ENCODE results near the gene TMEM212.

The TMEM212 gene

GRCh38 chr3:171842864-171843518 is at the start of gene TMEM212:
TMEM212 (plus strand) TSS chr3:171843349; CDS start chr3:171843384, 35 bp downstream.
- no peak for DNase-seq (ENCODE audit: low read depth)
- no peak for TF ChIP-seq CTCF (IDR thresholded peaks at IDR 0.05; ENCODE audit: insufficient read depth, low read depth, low read length, missing control alignments)
- no peak within 1 kb of the TSS for H3K4me3 ChIP-seq (ENCODE audit: low read length)

GRCh38 chr3:171796625-171797264 is 46.4 kb upstream of the TMEM212 start:
- peak overlapping the region; percentile 30 for H3K4me3 ChIP-seq (ENCODE audit: low read length)
- no peak for DNase-seq (ENCODE audit: low read depth)
- no peak for TF ChIP-seq CTCF (IDR thresholded peaks at IDR 0.05; ENCODE audit: insufficient read depth, low read depth, low read length, missing control alignments)

GRCh38 chr3:171797265-171797679 is 45.9 kb upstream of the TMEM212 start:
- peak overlapping the region; percentile 30 for H3K4me3 ChIP-seq (ENCODE audit: low read length)
- DNase-seq (ENCODE audit: low read depth) = peak; percentile 87
- no peak for TF ChIP-seq CTCF (IDR thresholded peaks at IDR 0.05; ENCODE audit: insufficient read depth, low read depth, low read length, missing control alignments)

- TF ChIP-seq CTCF (IDR thresholded peaks at IDR 0.05; ENCODE audit: insufficient read depth, low read depth, low read length, missing control alignments) = no peak
- H3K4me3 ChIP-seq (ENCODE audit: low read length) = no peak overlapping the region
- no peak for DNase-seq (ENCODE audit: low read depth)
These were observed 45.3 kb upstream of the TMEM212 start for GRCh38 chr3:171797873-171798272.

- no peak overlapping the region for H3K4me3 ChIP-seq (ENCODE audit: low read length)
- no peak for DNase-seq (ENCODE audit: low read depth)
- no peak for TF ChIP-seq CTCF (IDR thresholded peaks at IDR 0.05; ENCODE audit: insufficient read depth, low read depth, low read length, missing control alignments)
These were observed 43.6 kb upstream of the TMEM212 start for GRCh38 chr3:171799501-171799900.

- H3K4me3 ChIP-seq (ENCODE audit: low read length) = no peak overlapping the region
- no peak for TF ChIP-seq CTCF (IDR thresholded peaks at IDR 0.05; ENCODE audit: insufficient read depth, low read depth, low read length, missing control alignments)
- peak; percentile 89 for DNase-seq (ENCODE audit: low read depth)
These were observed 41.2 kb upstream of the TMEM212 start for GRCh38 chr3:171801738-171802589.
